Heart left ventricle (tissue), 16 donors: ENCODE results near the gene SMTNL1. TPM values are rescaled to one million over a fixed set of nuclear protein-coding genes. Genes with fewer than 3 reads are reported as not detected.
A peak's percentile ranks its signal among the peaks of the same experiment; 100 is the strongest.

ENCODE experiments used
- ATAC-seq, 4 donors: fragments of 200-7000 bp; cut with Tn5 transposase; one replicate each; pipeline ENCODE4 v1.9.1; 2020 to 2022; ENCODE audit warnings: moderate library complexity in 4 of 4, mild to moderate bottlenecking in 3 of 4, moderate number of reproducible peaks in 1 of 4
- DNase-seq, 5 donors: peaks; one replicate each; pipeline ENCODE4 v3.0.0-alpha.2; 2020
- H3K27ac ChIP-seq, 12 donors: fragments of 200-600 bp; sonication (generic) in 4 of 12; one replicate each; pipeline versions ENCODE4 v1.5.0 to v1.8.0; 2016 to 2022; ENCODE audit warnings: mild to moderate bottlenecking in 2 of 12
- H3K27me3 ChIP-seq, 9 donors: fragments of 200-600 bp; sonication (generic) in 2 of 9; one replicate each; pipeline versions ENCODE4 v1.5.1 to v1.8.0; 2016 to 2022; ENCODE audit warnings: mild to moderate bottlenecking in 3 of 9
- H3K36me3 ChIP-seq, 9 donors: fragments of 200-600 bp; sonication (generic) in 2 of 9; one replicate each; pipeline versions ENCODE4 v1.5.0 to v1.8.0; 2018 to 2022; ENCODE audit warnings: mild to moderate bottlenecking in 2 of 9
- H3K4me1 ChIP-seq, 12 donors: fragments of 200-600 bp; sonication (generic) in 4 of 12; one replicate each; pipeline versions ENCODE4 v1.5.0 to v1.8.0; 2016 to 2022; ENCODE audit warnings: mild to moderate bottlenecking in 3 of 12
- H3K4me3 ChIP-seq, 12 donors: fragments of 200-600 bp; sonication (generic) in 4 of 12; one replicate each; pipeline versions ENCODE4 v1.5.0 to v1.8.0; 2017 to 2022; ENCODE audit warnings: mild to moderate bottlenecking in 9 of 12, moderate library complexity in 4 of 12
- H3K9me3 ChIP-seq, 12 donors: fragments of 200-600 bp; sonication (generic) in 4 of 12; one replicate each; pipeline versions ENCODE4 v1.5.0 to v1.8.0; 2016 to 2022; ENCODE audit warnings: mild to moderate bottlenecking in 1 of 12
- POLR2A ChIP-seq, 2 donors: fragments of 450-650 bp; IDR thresholded peaks; one replicate each; pipeline ENCODE4 v1.6.1; 2017; ENCODE audit warnings: antibody characterized with exemption in 2 of 2, mild to moderate bottlenecking in 2 of 2, moderate library complexity in 2 of 2
- WGBS, 4 donors: extraction: QIAGEN DNeasy Blood & Tissue Kit in 2 of 4; methylation state at CpG; one replicate each; pipeline versions ENCODE4 v1.1.5 to v1.1.7; 2013 to 2018; 5-methylcytosine and 5-hydroxymethylcytosine counted together
- intact Hi-C, 10 donors: fragments of 100-400 bp; cut with DNase I; formaldehyde crosslinking; loops; one replicate each; pipeline versions ENCODE4 v1.11.1 to v1.14.2; 2022
- polyA plus RNA-seq, 2 donors: library from polyadenylated mRNA; stranded (reverse); fragments of 200-250 nt; gene quantifications; one replicate each; pipeline ENCODE4 v1.2.3, GENCODE V29; 2013
- total RNA-seq, 9 donors: library from RNA; depleted of rRNA in 2 of 9; stranded (reverse); fragments of >200 nt in 2 of 9; fragmentation: NEBNext Ultra II Directional in 3 of 9; extraction: Animal tissue kit (Norgen Biotek cat#: 25700) in 3 of 9; gene quantifications; one replicate each; pipeline versions ENCODE4 v1.1.0 to v1.2.4, GENCODE V29; 2016 to 2023
- TF ChIP-seq, protein P1 (sequence below), 12 donors: fragments of 200-600 bp; sonication (generic) in 4 of 12; IDR thresholded peaks; one replicate each; pipeline versions ENCODE4 v1.5.0 to v1.8.0; 2018 to 2022; ENCODE audit warnings: antibody characterized with exemption in 12 of 12, mild to moderate bottlenecking in 5 of 12
- donor health status: ischemic (EF 13 %, LVEDD 7.1; RV severe dilation, severe dysfunction).
- donor health status: healthy with polysubstance abuse.
- donor health status: DM: no; HTN: yes; CAD: no.
- donor health status: DM: no; HTN: no; CAD: no.
- donor health status: ischemic (EF 25% LVEDD 6.9; RV normal size, moderate dysfunction).
- donor health status: ischemic (EF 25% LVEDD 5.7; RV mildly dilated, moderate dysfunction).
- donor health status: healthy.
- donor health status: DM: yes; HTN: yes; CAD: no.
- donor health status: ischemic (EF 35%, LVEDD 5.7; RV mildly dilated, moderate dysfunction).
- donor health status: nonischemic (EF 11% LVEDD 7.7; RV severe dilation, severe dysfunction).
- donor health status: DM: yes; HTN: yes; CAD: no.
- donor health status: PGD.
- donor health status: ischemic (EF 29% LVEDD 5.4; RV normal size, mild dysfunction).
- donor health status: nonischemic (EF 23%, LVEDD 6.1; RV moderate dilation, normal function).

SMTNL1 gene
- total and polyA plus RNA-seq, 11 donors = not detected

DNA sequence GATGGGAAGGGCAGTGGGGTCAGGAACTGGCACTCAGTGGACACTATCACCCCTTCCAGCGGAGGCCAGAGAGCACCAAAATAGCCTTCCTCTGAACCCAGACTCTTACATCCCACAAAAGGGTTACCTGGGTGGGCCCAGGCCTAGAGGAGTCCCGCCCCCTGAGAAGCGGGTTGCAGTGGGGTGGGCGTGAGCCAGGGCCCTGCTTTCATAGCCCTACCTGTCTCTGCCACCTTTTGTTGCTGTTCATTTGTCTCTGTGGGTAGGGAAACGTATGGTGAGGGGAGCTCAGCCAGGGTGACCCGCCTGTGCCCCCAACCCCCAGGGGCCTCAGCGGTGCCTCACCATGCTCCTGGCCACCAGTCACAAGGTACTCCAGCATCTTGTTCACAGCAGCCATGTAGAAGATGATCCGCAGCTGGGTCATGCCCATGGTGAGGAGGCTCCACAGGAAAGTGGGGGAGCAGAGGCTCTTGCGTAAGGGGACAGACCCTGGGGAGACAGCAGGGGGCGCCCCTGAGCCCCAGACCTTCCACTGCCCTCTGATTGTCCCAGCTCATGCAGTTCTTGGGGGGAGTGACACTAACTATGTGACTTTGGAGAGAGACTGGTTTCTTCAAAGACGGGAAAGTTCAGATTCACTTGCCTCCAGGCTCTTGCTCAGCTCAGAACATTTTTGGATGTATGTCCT is 45.9 kb upstream of the SMTNL1 start:
- TF ChIP-seq POLR2A (IDR thresholded peaks at IDR 0.05) = no peak
- TF ChIP-seq, protein P1, sequence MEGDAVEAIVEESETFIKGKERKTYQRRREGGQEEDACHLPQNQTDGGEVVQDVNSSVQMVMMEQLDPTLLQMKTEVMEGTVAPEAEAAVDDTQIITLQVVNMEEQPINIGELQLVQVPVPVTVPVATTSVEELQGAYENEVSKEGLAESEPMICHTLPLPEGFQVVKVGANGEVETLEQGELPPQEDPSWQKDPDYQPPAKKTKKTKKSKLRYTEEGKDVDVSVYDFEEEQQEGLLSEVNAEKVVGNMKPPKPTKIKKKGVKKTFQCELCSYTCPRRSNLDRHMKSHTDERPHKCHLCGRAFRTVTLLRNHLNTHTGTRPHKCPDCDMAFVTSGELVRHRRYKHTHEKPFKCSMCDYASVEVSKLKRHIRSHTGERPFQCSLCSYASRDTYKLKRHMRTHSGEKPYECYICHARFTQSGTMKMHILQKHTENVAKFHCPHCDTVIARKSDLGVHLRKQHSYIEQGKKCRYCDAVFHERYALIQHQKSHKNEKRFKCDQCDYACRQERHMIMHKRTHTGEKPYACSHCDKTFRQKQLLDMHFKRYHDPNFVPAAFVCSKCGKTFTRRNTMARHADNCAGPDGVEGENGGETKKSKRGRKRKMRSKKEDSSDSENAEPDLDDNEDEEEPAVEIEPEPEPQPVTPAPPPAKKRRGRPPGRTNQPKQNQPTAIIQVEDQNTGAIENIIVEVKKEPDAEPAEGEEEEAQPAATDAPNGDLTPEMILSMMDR (IDR thresholded peaks at IDR 0.05) = peak; percentile 48 to 71 (median 57)
- DNase-seq (no peak), ATAC-seq (peak in 3 of 4 donors; percentile 33 to 69 (median 47))
- Histone ChIP-seq H3K36me3 (peaks cover 0 to 47% (median 28%) of the 10 kb centered on the region in 9 donors), H3K9me3 (no peaks in the 10 kb centered on the region), H3K4me3 (no peak overlapping the region), H3K27ac (no peak overlapping the region), H3K4me1 (no peaks in the 10 kb centered on the region), H3K27me3 (no peaks in the 10 kb centered on the region)
- 82 to 97% (median 84%) methylated on average over 9 to 11 of the region's 11 CpGs for WGBS, 4 donors
- intact Hi-C loops = loop anchor here in 7 of 10 donors (2.0 to 10.0 kb wide), 3 partner anchors 35 to 153 kb away; partner anchors contain the start of gene YPEL4 (in 1 of the 7)

DNA sequence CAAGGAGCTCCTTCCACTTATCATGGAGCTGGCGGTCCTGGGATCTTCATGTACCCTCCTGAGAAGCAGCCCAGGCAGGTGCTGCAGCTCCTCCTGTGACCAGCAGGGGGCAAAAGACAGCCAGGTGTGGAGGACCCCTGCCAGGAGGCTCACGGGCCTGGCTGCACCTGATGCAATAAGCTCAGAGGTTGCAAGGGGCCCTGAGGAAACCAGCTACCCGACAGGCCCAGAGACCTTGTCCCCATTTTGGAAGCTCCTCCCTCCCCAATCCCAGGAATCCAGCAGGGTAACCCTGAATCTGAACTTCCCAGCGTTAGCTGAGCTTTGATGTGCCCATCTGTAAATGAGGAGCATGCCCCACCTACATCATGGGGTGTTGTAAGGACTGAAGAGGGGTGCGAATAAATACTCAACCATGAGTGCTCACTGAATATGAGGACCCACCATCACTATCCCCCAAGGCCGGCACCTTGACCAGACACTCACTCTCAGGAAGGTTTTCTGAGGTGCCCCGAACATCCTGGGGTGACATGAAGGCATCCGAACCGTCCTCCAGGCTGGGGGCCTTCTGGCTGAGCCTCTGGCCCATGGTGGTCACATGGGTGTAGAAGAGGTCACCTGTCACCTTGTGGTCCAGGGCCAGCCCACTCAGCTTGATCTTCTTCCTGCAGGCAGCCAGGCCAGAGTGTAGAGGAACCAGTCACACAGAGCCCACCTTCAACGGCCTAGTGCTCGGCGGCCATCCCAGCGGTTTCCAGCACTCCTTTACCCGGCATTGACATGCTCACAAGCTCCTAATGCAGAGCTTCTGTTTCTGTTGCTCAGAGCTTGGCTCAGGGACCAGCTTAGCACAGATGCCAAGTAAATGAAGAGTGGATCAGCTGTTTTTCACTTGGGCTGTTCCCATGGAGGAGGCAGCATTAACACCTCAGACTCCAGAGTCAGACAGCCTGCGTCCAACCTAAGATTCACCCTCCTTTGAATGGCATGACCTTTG is 43.6 kb upstream of the SMTNL1 start:
- no peak overlapping the region for H3K4me3 ChIP-seq
- H3K9me3 ChIP-seq = no peaks in the 10 kb centered on the region
- H3K27ac ChIP-seq = no peak overlapping the region
- 65 to 79% (median 75%) methylated on average over 8 to 15 of the region's 15 CpGs for WGBS, 4 donors
- peaks cover 0 to 5% (median 3%) of the 10 kb centered on the region in 12 donors for H3K4me1 ChIP-seq
- intact Hi-C loops = loop anchor here in 9 of 10 donors (1.0 to 10.0 kb wide), 4 partner anchors 33 to 151 kb away; partner anchors contain the start of gene YPEL4 (in 1 of the 9)
- DNase-seq (peak; percentile 39 to 81 (median 53)), ATAC-seq (peak; percentile 52 to 65 (median 62))
- TF ChIP-seq, protein P1 (IDR thresholded peaks at IDR 0.05) = peak; percentile 76 to 92 (median 88)
- TF ChIP-seq POLR2A (IDR thresholded peaks at IDR 0.05) = no peak
- no peaks in the 10 kb centered on the region for H3K27me3 ChIP-seq
- peaks cover 0 to 35% (median 12%) of the 10 kb centered on the region in 9 donors for H3K36me3 ChIP-seq

DNA sequence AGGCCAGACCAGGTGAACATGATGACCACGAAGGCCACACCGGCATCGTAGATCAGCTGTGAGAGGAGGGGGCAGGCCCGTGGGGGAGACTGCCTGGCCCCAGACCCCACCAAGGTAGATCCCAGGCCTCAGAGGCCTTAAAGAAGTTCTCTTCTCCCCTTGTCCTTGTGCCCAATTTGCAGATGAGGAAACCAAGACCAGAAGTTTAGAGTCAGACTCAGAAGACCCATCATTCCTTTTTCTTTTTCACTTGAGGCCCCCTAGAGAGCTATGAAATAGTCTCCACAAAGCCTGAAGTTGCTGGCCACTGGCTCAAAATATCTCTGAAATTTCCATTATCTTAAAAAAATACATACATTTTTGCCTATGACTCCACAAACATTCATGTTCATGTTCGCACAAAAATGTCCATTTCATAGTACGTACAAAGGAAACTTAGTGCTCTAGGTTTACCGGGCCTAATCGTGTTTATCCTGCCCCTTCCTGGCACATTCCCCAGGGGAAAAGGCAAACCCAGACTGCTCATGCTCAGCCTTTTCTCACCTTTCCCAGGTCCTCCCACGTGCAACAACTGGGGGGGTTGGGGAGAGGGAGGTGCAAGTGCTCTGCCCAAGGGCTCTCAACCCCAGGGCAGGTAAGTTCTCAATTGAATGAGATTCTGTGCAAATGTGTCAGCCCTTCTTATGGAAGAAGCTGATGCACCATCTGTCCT is 41.1 kb upstream of the SMTNL1 start:
- Histone ChIP-seq H3K9me3 (no peaks in the 10 kb centered on the region), H3K4me3 (no peak overlapping the region), H3K27ac (no peak overlapping the region), H3K27me3 (no peaks in the 10 kb centered on the region), H3K36me3 (peaks cover 0 to 13% (median 3%) of the 10 kb centered on the region in 9 donors), H3K4me1 (peaks cover 5 to 27% (median 19%) of the 10 kb centered on the region in 12 donors)
- intact Hi-C loops = loop anchor here in 1 of 10 donors (10.0 kb wide), 1 partner anchor 149 kb away; the partner anchor contains the start of gene YPEL4
- no peak for TF ChIP-seq POLR2A (IDR thresholded peaks at IDR 0.05)
- TF ChIP-seq, protein P1 (IDR thresholded peaks at IDR 0.05) = no peak
- 80 to 87% (median 83%) methylated on average over 9 of the region's 9 CpGs for WGBS, 4 donors
- DNase-seq (no peak), ATAC-seq (no peak)
